Hepatocyte (in vitro differentiated cells): ENCODE data around the gene SVIL.

Source experiments
- EZH2 ChIP-seq: fragments of 200-600 bp; sonication (generic); IDR thresholded peaks from 2 replicates; pipeline ENCODE4 v1.6.1; 2016; ENCODE audit warnings: antibody characterized with exemption, mild to moderate bottlenecking, borderline replicate concordance
- EZH2phosphoT487 ChIP-seq: fragments of 200-600 bp; sonication (generic); IDR thresholded peaks from one replicate; pipeline ENCODE4 v1.6.1; 2018; ENCODE audit warnings: antibody characterized with exemption, mild to moderate bottlenecking, low read depth, moderate library complexity; ENCODE audit not compliant: unreplicated experiment, severe bottlenecking
- TF ChIP-seq, protein P1 (sequence below): fragments of 200-600 bp; sonication (generic); IDR thresholded peaks from 2 replicates; pipeline ENCODE4 v1.5.1; 2016; ENCODE audit warnings: antibody characterized with exemption, mild to moderate bottlenecking; ENCODE audit not compliant: poor library complexity

DNA sequence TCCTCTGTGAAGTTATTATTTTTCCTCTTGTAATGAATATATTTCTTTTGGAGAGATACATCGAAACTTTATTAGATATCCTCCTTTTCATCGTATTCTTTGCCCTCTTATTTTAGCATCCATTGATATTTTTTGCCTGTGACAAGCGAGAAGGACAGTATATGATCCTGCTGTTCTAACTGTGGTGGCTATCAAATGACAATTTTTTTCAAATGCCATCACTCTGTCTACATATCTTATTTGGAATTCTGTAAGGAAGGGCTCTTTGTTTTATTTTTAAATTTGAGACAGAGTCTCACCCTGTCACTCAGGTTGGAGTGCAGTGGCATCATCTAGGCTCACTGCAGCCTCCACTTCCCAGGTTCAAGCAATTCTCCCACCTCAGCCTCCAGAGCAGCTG lies 217.4 kb downstream of the SVIL start:
- TF ChIP-seq, protein P1, sequence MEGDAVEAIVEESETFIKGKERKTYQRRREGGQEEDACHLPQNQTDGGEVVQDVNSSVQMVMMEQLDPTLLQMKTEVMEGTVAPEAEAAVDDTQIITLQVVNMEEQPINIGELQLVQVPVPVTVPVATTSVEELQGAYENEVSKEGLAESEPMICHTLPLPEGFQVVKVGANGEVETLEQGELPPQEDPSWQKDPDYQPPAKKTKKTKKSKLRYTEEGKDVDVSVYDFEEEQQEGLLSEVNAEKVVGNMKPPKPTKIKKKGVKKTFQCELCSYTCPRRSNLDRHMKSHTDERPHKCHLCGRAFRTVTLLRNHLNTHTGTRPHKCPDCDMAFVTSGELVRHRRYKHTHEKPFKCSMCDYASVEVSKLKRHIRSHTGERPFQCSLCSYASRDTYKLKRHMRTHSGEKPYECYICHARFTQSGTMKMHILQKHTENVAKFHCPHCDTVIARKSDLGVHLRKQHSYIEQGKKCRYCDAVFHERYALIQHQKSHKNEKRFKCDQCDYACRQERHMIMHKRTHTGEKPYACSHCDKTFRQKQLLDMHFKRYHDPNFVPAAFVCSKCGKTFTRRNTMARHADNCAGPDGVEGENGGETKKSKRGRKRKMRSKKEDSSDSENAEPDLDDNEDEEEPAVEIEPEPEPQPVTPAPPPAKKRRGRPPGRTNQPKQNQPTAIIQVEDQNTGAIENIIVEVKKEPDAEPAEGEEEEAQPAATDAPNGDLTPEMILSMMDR, result no peak
- no peak for TF ChIP-seq EZH2phosphoT487
- no peak for TF ChIP-seq EZH2
